ENCODE results near the gene PRKN.

- no peak for TF ChIP-seq POLR2A (IDR thresholded peaks at IDR 0.05)
- no peak for TF ChIP-seq CTCF (IDR thresholded peaks at IDR 0.05)
These were observed 356.4 kb downstream of the PRKN start for GRCh38 chr6:162371121-162371520.

All from thyroid gland (tissue), 4 donors.